ENCODE measurements around the gene ZNF816.

GRCh38 chr19:52942386-52943133, 20.1 kb downstream of the ZNF816 start:
- TF ChIP-seq, protein P1, sequence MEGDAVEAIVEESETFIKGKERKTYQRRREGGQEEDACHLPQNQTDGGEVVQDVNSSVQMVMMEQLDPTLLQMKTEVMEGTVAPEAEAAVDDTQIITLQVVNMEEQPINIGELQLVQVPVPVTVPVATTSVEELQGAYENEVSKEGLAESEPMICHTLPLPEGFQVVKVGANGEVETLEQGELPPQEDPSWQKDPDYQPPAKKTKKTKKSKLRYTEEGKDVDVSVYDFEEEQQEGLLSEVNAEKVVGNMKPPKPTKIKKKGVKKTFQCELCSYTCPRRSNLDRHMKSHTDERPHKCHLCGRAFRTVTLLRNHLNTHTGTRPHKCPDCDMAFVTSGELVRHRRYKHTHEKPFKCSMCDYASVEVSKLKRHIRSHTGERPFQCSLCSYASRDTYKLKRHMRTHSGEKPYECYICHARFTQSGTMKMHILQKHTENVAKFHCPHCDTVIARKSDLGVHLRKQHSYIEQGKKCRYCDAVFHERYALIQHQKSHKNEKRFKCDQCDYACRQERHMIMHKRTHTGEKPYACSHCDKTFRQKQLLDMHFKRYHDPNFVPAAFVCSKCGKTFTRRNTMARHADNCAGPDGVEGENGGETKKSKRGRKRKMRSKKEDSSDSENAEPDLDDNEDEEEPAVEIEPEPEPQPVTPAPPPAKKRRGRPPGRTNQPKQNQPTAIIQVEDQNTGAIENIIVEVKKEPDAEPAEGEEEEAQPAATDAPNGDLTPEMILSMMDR (IDR thresholded peaks at IDR 0.05): no peak
- peak in 3 of 4 donors; percentile 67 to 83 (median 73) for TF ChIP-seq POLR2A (IDR thresholded peaks at IDR 0.05)

Data from esophagus squamous epithelium (tissue), 4 donors.